H9 (cell line): ENCODE measurements around the gene SLC45A1. TPM values are rescaled to one million over a fixed set of nuclear protein-coding genes. Genes with fewer than 3 reads are reported as not detected.

Experiments used
- DNase-seq: peaks from one replicate; pipeline ENCODE4 v3.0.0-alpha.2; 2017
- H2AFZ ChIP-seq: one replicate; pipeline ENCODE4 v1.6.1; 2013; ENCODE audit warnings: mild to moderate bottlenecking, low read length, control low read depth, moderate library complexity
- H2AK5ac ChIP-seq: 2 replicates; pipeline ENCODE4 v1.6.1; 2013; ENCODE audit warnings: low read length, control low read depth, mixed read lengths; ENCODE audit not compliant: insufficient read length
- H2BK120ac ChIP-seq: one replicate; pipeline ENCODE4 v1.6.1; 2013; ENCODE audit warnings: low read depth, mild to moderate bottlenecking, low read length, control low read depth, inconsistent platforms; ENCODE audit not compliant: poor library complexity, severe bottlenecking
- H2BK12ac ChIP-seq: 2 replicates; pipeline ENCODE4 v1.6.1; 2013; ENCODE audit warnings: low read length, control low read depth, mixed read lengths, low read depth; ENCODE audit not compliant: insufficient read length
- H2BK15ac ChIP-seq: 2 replicates; pipeline ENCODE4 v1.6.1; 2013; ENCODE audit warnings: low read depth, low read length, control low read depth
- H2BK20ac ChIP-seq: one replicate; pipeline ENCODE4 v1.6.1; 2013; ENCODE audit warnings: low read depth, mild to moderate bottlenecking, low read length, control low read depth, inconsistent platforms; ENCODE audit not compliant: poor library complexity, severe bottlenecking
- H2BK5ac ChIP-seq: 2 replicates; pipeline ENCODE4 v1.6.1; 2013; ENCODE audit warnings: low read length, control low read depth, mixed read lengths; ENCODE audit not compliant: insufficient read length
- H3K14ac ChIP-seq: 2 replicates; pipeline ENCODE4 v1.6.1; 2013; ENCODE audit warnings: low read length, control low read depth; ENCODE audit not compliant: insufficient read depth
- H3K18ac ChIP-seq: 2 replicates; pipeline ENCODE4 v1.6.1; 2013; ENCODE audit warnings: low read depth, mild to moderate bottlenecking, mixed read lengths, low read length, control low read depth; ENCODE audit not compliant: insufficient read length
- H3K23ac ChIP-seq: 2 replicates; pipeline ENCODE4 v1.6.1; 2013; ENCODE audit warnings: low read length, control low read depth, mixed read lengths, low read depth; ENCODE audit not compliant: insufficient read length
- H3K23me2 ChIP-seq: 2 replicates; pipeline ENCODE4 v1.6.1; 2013; ENCODE audit warnings: low read depth, mild to moderate bottlenecking, mixed read lengths, low read length, control low read depth; ENCODE audit not compliant: insufficient read length, poor library complexity, severe bottlenecking
- H3K27ac ChIP-seq: 2 replicates; pipeline ENCODE4 v1.5.1; 2013; ENCODE audit warnings: low read length, control low read depth, mixed read lengths, low read depth; ENCODE audit not compliant: insufficient read length
- H3K27me3 ChIP-seq: 2 replicates; pipeline ENCODE4 v1.6.1; 2013; ENCODE audit warnings: low read length, control low read depth, inconsistent platforms; ENCODE audit not compliant: insufficient read depth
- H3K4ac ChIP-seq: 2 replicates; pipeline ENCODE4 v1.6.1; 2013; ENCODE audit warnings: low read depth, mild to moderate bottlenecking, control low read depth, inconsistent platforms, low read length, moderate library complexity
- H3K4me1 ChIP-seq: 2 replicates; pipeline ENCODE4 v1.6.1; 2013; ENCODE audit warnings: low read length, control low read depth, inconsistent platforms; ENCODE audit not compliant: insufficient read depth
- H3K4me2 ChIP-seq: 2 replicates; pipeline ENCODE4 v1.6.1; 2013; ENCODE audit warnings: low read length, control low read depth, mixed read lengths; ENCODE audit not compliant: insufficient read length, insufficient read depth
- H3K56ac ChIP-seq: 2 replicates; pipeline ENCODE4 v1.6.1; 2013; ENCODE audit warnings: low read depth, mild to moderate bottlenecking, mixed read lengths, low read length, control low read depth; ENCODE audit not compliant: insufficient read length
- H3K79me1 ChIP-seq: 2 replicates; pipeline ENCODE4 v1.6.1; 2013; ENCODE audit warnings: low read depth, mild to moderate bottlenecking, moderate library complexity, low read length, control low read depth, inconsistent platforms; ENCODE audit not compliant: insufficient read depth, poor library complexity, severe bottlenecking
- H3K79me2 ChIP-seq: 2 replicates; pipeline ENCODE4 v1.6.1; 2013; ENCODE audit warnings: low read length, control low read depth, inconsistent platforms; ENCODE audit not compliant: insufficient read depth
- H3K9ac ChIP-seq: 2 replicates; pipeline ENCODE4 v1.6.1; 2013; ENCODE audit warnings: low read length, control low read depth, mixed read lengths; ENCODE audit not compliant: insufficient read length; ENCODE audit errors: extremely low read depth
- H3K9me3 ChIP-seq: one replicate; pipeline ENCODE4 v1.6.1; 2013; ENCODE audit warnings: low read depth, low read length, inconsistent platforms; ENCODE audit not compliant: control insufficient read depth
- H3T11ph ChIP-seq: one replicate; pipeline ENCODE4 v1.6.1; 2013; ENCODE audit warnings: mild to moderate bottlenecking, low read length, control low read depth, inconsistent platforms
- H4K20me1 ChIP-seq: one replicate; pipeline ENCODE4 v1.6.1; 2013; ENCODE audit not compliant: control insufficient read depth, insufficient read length, insufficient read depth
- H4K5ac ChIP-seq: 2 replicates; pipeline ENCODE4 v1.6.1; 2013; ENCODE audit warnings: low read depth, mild to moderate bottlenecking, mixed read lengths, low read length, control low read depth; ENCODE audit not compliant: insufficient read length
- H4K8ac ChIP-seq: replicated peaks from 2 replicates; pipeline ENCODE4 v1.6.1; 2013; ENCODE audit warnings: low read length, control low read depth, mixed read lengths, low read depth; ENCODE audit not compliant: insufficient read length
- H4K91ac ChIP-seq: 2 replicates; pipeline ENCODE4 v1.6.1; 2013; ENCODE audit warnings: low read depth, mild to moderate bottlenecking, moderate library complexity, mixed read lengths, low read length, control low read depth; ENCODE audit not compliant: insufficient read length
- H3K27ac Mint-ChIP-seq, 3 experiments: 2 replicates in 2 of 3; 3 replicates in 1 of 3; pipeline ENCODE4 v1.8.0; 2020 to 2021; ENCODE audit warnings: mixed read lengths in 3 of 3, mild to moderate bottlenecking in 1 of 3, moderate library complexity in 1 of 3
- H3K27me3 Mint-ChIP-seq: 2 replicates; pipeline ENCODE4 v1.8.0; 2021; ENCODE audit warnings: low read depth, mild to moderate bottlenecking, moderate library complexity, mixed read lengths
- H3K36me3 Mint-ChIP-seq, 3 experiments: 2 replicates in 2 of 3; 3 replicates in 1 of 3; pipeline ENCODE4 v1.8.0; 2020 to 2021; ENCODE audit warnings: low read depth in 3 of 3, mixed read lengths in 3 of 3; ENCODE audit not compliant: insufficient read depth in 1 of 3
- H3K4me1 Mint-ChIP-seq, 2 experiments: 2 replicates each; pipeline ENCODE4 v1.8.0; 2020; ENCODE audit warnings: mixed read lengths in 2 of 2
- H3K4me3 Mint-ChIP-seq, 2 experiments: 2 replicates in 1 of 2; 3 replicates in 1 of 2; pipeline ENCODE4 v1.8.0; 2020 to 2021; ENCODE audit warnings: mild to moderate bottlenecking in 2 of 2, mixed read lengths in 2 of 2, moderate library complexity in 1 of 2
- H3K9me3 Mint-ChIP-seq, 2 experiments: 2 replicates in 1 of 2; 3 replicates in 1 of 2; pipeline ENCODE4 v1.8.0; 2020; ENCODE audit warnings: mild to moderate bottlenecking in 2 of 2, mixed read lengths in 2 of 2, moderate library complexity in 1 of 2
- WGBS: extraction: QIAGEN DNeasy Blood & Tissue Kit; methylation state at CpG from one replicate; pipeline ENCODE4 v1.1.7; 2013; ENCODE audit warnings: missing lambda C conversion rate, low lambda C conversion rate, mixed read lengths; ENCODE audit not compliant: insufficient read length; ENCODE audit errors: extremely low coverage; 5-methylcytosine and 5-hydroxymethylcytosine counted together
- total RNA-seq: library from RNA; stranded (reverse); gene quantifications from 2 replicates; pipeline ENCODE4 v1.2.1, GENCODE V29; 2021
- TF ChIP-seq, protein P1 (sequence below): fragments of 200-600 bp; sonication (generic); conservative IDR thresholded peaks from 3 replicates; pipeline ENCODE4 v1.8.0; 2021; ENCODE audit warnings: antibody characterized with exemption, mild to moderate bottlenecking

SLC45A1 gene
- total RNA-seq, 1 experiment from 2014 or later, result 0.63 TPM

DNA sequence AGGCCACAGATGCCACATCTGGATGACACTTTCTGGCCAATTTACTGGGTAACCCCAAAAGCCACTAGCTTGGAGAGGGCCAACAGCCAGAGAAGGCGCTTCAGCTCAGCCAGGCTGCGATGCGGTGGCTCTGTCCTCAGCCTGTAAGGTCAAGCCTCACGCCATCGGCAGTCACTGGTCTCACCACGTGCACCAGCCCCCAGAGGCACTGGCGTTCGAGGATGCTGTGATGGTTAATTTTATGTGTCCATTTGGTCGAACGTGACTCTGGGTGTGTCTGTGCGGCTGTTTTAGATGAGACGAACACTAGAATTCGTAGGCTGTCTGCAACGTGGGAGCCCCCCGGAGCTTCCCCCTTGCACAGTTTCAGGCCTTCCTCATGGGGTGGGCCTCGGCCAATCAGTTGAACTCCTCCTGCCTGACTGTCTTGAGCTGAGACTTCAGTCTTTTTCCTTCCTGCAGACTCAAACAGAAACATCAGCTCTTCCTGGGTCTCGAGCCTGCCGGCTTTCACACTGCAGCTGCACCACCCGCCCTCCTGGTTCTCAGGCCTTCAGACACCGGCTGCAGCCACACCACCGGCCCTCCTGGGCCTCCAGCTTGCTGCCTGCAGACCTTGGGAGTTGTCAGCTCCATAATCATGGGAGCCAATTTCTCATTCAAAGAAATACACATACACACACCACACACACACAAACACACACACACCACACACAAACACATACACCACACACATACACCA lies 41.6 kb upstream of the SLC45A1 start:
- Mint-ChIP-seq H3K4me3 (no peak overlapping the region), H3K27me3 (no peaks in the 10 kb centered on the region; the same call in 1 of the 2 replicates), H3K4me1 (no peaks in the 10 kb centered on the region), H3K27ac (peak overlapping the region in 1 of 3 experiments; percentile 5; a peak in 1 of 7 replicates), H3K36me3 (peaks cover 0 to 4% (median 2%) of the 10 kb centered on the region in 3 experiments; a peak in 3 of 7 replicates), H3K9me3 (peaks cover 3 to 5% of the 10 kb centered on the region in 2 experiments; a peak in 2 of 5 replicates)
- Histone ChIP-seq H3K4me2 (no peak overlapping the region), H3K9ac (no peak overlapping the region), H4K20me1 (no peaks in the 10 kb centered on the region), H4K91ac (no peak overlapping the region), H2AFZ (no peak overlapping the region), H3K23me2 (no peaks in the 10 kb centered on the region), H2BK5ac (no peak overlapping the region), H3K18ac (no peak overlapping the region), H3K79me1 (no peaks in the 10 kb centered on the region), H3K4ac (no peak overlapping the region), H2BK15ac (no peak overlapping the region), H3K4me1 (no peaks in the 10 kb centered on the region; the same call in 1 of the 2 replicates), H2BK12ac (no peak overlapping the region), H3K14ac (no peak overlapping the region), H2BK120ac (no peak overlapping the region), H3K79me2 (no peaks in the 10 kb centered on the region), H4K8ac (no peak overlapping the region), H3K56ac (no peak overlapping the region), H3K27me3 (no peaks in the 10 kb centered on the region), H3K23ac (no peak overlapping the region), H3T11ph (no peak overlapping the region), H4K5ac (no peak overlapping the region), H3K27ac (no peak overlapping the region), H2BK20ac (no peak overlapping the region), H2AK5ac (no peak overlapping the region), H3K9me3 (no peaks in the 10 kb centered on the region)
- TF ChIP-seq, protein P1, sequence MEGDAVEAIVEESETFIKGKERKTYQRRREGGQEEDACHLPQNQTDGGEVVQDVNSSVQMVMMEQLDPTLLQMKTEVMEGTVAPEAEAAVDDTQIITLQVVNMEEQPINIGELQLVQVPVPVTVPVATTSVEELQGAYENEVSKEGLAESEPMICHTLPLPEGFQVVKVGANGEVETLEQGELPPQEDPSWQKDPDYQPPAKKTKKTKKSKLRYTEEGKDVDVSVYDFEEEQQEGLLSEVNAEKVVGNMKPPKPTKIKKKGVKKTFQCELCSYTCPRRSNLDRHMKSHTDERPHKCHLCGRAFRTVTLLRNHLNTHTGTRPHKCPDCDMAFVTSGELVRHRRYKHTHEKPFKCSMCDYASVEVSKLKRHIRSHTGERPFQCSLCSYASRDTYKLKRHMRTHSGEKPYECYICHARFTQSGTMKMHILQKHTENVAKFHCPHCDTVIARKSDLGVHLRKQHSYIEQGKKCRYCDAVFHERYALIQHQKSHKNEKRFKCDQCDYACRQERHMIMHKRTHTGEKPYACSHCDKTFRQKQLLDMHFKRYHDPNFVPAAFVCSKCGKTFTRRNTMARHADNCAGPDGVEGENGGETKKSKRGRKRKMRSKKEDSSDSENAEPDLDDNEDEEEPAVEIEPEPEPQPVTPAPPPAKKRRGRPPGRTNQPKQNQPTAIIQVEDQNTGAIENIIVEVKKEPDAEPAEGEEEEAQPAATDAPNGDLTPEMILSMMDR, result no peak
- no peak for DNase-seq
- no CpG with 5 or more reads among the region's 21 CpGs for WGBS
